ENCODE results near the gene NBAS. TPM values are rescaled to one million over a fixed set of nuclear protein-coding genes. Genes with fewer than 3 reads are reported as not detected.

NBAS gene
- total RNA-seq, 1 donor from 2014 or later = 108 TPM

- DNase-seq = no peak
Measured at GRCh38 chr2:15191789-15192188, 369.3 kb downstream of the NBAS start.

GRCh38 chr2:15189216-15189615 lies 371.9 kb downstream of the NBAS start:
- no peak for DNase-seq

GRCh38 chr2:15187702-15188101 lies 373.4 kb downstream of the NBAS start:
- DNase-seq = no peak

GRCh38 chr2:15186118-15186517 lies 375.0 kb downstream of the NBAS start:
- DNase-seq = no peak

- no peak for DNase-seq
Measured at GRCh38 chr2:15184491-15184890, 376.6 kb downstream of the NBAS start.

- no peak for DNase-seq
Measured at GRCh38 chr2:15182275-15182674, 378.9 kb downstream of the NBAS start.

- no peak for DNase-seq
Measured at GRCh38 chr2:15181092-15181745, 379.9 kb downstream of the NBAS start.

- DNase-seq = no peak
Measured at GRCh38 chr2:15180379-15180778, 380.8 kb downstream of the NBAS start.

- DNase-seq = no peak
Measured at GRCh38 chr2:15178946-15179345, 382.2 kb downstream of the NBAS start.

GRCh38 chr2:15177103-15177502 lies 384.0 kb downstream of the NBAS start:
- no peak for DNase-seq

- no peak for DNase-seq
Measured at GRCh38 chr2:15176604-15177003, 384.5 kb downstream of the NBAS start.

GRCh38 chr2:15174567-15174966 lies 386.6 kb downstream of the NBAS start:
- DNase-seq = no peak

- DNase-seq = no peak
Measured at GRCh38 chr2:15173501-15173900, 387.6 kb downstream of the NBAS start.

- no peak for DNase-seq
Measured at GRCh38 chr2:15172825-15173224, 388.3 kb downstream of the NBAS start.

- peak; percentile 73 for DNase-seq
Measured at GRCh38 chr2:15170070-15170775, 390.9 kb downstream of the NBAS start.

- peak; percentile 89 for DNase-seq
Measured at GRCh38 chr2:15169326-15170069, 391.6 kb downstream of the NBAS start.

GRCh38 chr2:15168116-15168515 lies 393.0 kb downstream of the NBAS start:
- no peak for DNase-seq

- no peak for DNase-seq
Measured at GRCh38 chr2:15166878-15167277, 394.3 kb downstream of the NBAS start.

GRCh38 chr2:15163326-15163725 lies 397.8 kb downstream of the NBAS start:
- no peak for DNase-seq

- no peak for DNase-seq
Measured at GRCh38 chr2:15162620-15163019, 398.5 kb downstream of the NBAS start.

- no peak for DNase-seq
Measured at GRCh38 chr2:15160201-15160991, 400.7 kb downstream of the NBAS start.

- DNase-seq = peak; percentile 79
Measured at GRCh38 chr2:15159751-15160177, 401.4 kb downstream of the NBAS start.

GRCh38 chr2:15159206-15159605 lies 401.9 kb downstream of the NBAS start:
- no peak for DNase-seq

Measured in dermis blood vessel endothelial cell (primary cell).